K562 (cell line): ENCODE data around the gene SLC25A14. TPM values are rescaled to one million over a fixed set of nuclear protein-coding genes. Genes with fewer than 3 reads are reported as not detected.

ENCODE experiments used
- CBX2 ChIP-seq: fragments of 200-600 bp; sonication (generic); IDR thresholded peaks from one replicate; pipeline ENCODE4 v1.6.1; 2012; ENCODE audit warnings: mild to moderate bottlenecking, low read length, inconsistent platforms; ENCODE audit not compliant: insufficient read depth, poor library complexity, severe bottlenecking
- CCNT2 ChIP-seq: IDR thresholded peaks from 2 replicates; pipeline ENCODE4 v1.6.1; 2011; ENCODE audit warnings: borderline replicate concordance, low read depth, mild to moderate bottlenecking, moderate library complexity, mixed read lengths, low read length; ENCODE audit not compliant: insufficient read length; ENCODE audit errors: extremely low read depth
- CHD1 ChIP-seq: fragments of 200-600 bp; sonication (generic); IDR thresholded peaks from one replicate; pipeline ENCODE4 v1.6.1; 2012; ENCODE audit warnings: mild to moderate bottlenecking, moderate library complexity, low read length, inconsistent platforms
- MYBL2 ChIP-seq, 2 experiments: fragments of 450-650 bp in 1 of 2; sonication (generic) in 1 of 2; formaldehyde crosslinking in 1 of 2; IDR thresholded peaks; 2 replicates each; pipeline versions ENCODE4 v1.6.1 to v1.8.1; 2017 to 2022; ENCODE audit warnings: borderline replicate concordance in 1 of 2, inconsistent platforms in 1 of 2, low read depth in 1 of 2, mild to moderate bottlenecking in 1 of 2, missing genetic modification reagents in 1 of 2, moderate library complexity in 1 of 2
- NKRF ChIP-seq: fragments of 450-650 bp; IDR thresholded peaks from 2 replicates; pipeline ENCODE4 v1.6.1; 2016; ENCODE audit warnings: borderline replicate concordance
- NR2C1 ChIP-seq, 2 experiments: fragments of 450-650 bp; IDR thresholded peaks; 2 replicates each; pipeline ENCODE4 v1.6.1; 2017; ENCODE audit warnings: mild to moderate bottlenecking in 2 of 2, antibody characterized with exemption in 1 of 2, inconsistent platforms in 1 of 2, missing compliant biosample characterization in 1 of 2, missing genetic modification characterization in 1 of 2
- PML ChIP-seq: IDR thresholded peaks from 2 replicates; pipeline ENCODE4 v1.6.1; 2012; ENCODE audit warnings: low read length, inconsistent platforms
- TFAM ChIP-seq: fragments of 250-450 bp; sonication (Bioruptor Pico); conservative IDR thresholded peaks from 2 replicates; pipeline ENCODE4 v1.5.0; 2021; ENCODE audit warnings: mild to moderate bottlenecking, moderate library complexity
- TRIM24 ChIP-seq, 2 experiments: fragments of 450-650 bp; IDR thresholded peaks; 2 replicates each; pipeline ENCODE4 v1.6.1; 2016
- ZBTB7A ChIP-seq: IDR thresholded peaks from 2 replicates; pipeline ENCODE4 v1.6.1; 2011; ENCODE audit warnings: low read depth, mild to moderate bottlenecking, low read length, moderate library complexity, borderline replicate concordance; ENCODE audit not compliant: control insufficient read depth
- ZNF184 ChIP-seq: sonication (generic); formaldehyde crosslinking; IDR thresholded peaks from 2 replicates; pipeline ENCODE4 v1.5.0; 2020; ENCODE audit warnings: missing genetic modification reagents
- polyA plus RNA-seq, 8 experiments: library from polyadenylated mRNA; depleted of rRNA in 4 of 8; stranded (reverse) in 5 of 8; unstranded in 3 of 8; fragments of >200 nt; fragmentation: Nextera tagmentation in 2 of 8; fragmentation: Illumina TruSeq in 1 of 8; extraction: Ambion mirVana in 2 of 8; extraction: Trizol in 1 of 8; gene quantifications; 2 replicates each; pipeline versions ENCODE4 v1.2.1 to v1.2.3, GENCODE V29; 2011 to 2014; ENCODE audit warnings: inconsistent platforms in 1 of 8, missing spikeins in 1 of 8
- total RNA-seq, 7 experiments: library from RNA; depleted of rRNA in 6 of 7; stranded (reverse); fragments of >200 nt in 6 of 7; fragmentation: Illumina TruSeq in 2 of 7; extraction: Trizol in 2 of 7; gene quantifications; 2 replicates each; pipeline versions ENCODE4 v1.2.1 to v1.2.3, GENCODE V29; 2011 to 2021; ENCODE audit warnings: low replicate concordance in 1 of 7
- TF ChIP-seq, protein P1 (sequence below): fragments of 200-600 bp; sonication (generic); IDR thresholded peaks from one replicate; pipeline ENCODE4 v1.6.1; 2012; ENCODE audit warnings: mild to moderate bottlenecking, low read depth, low read length, inconsistent platforms

The SLC25A14 gene
- total and polyA plus RNA-seq, 9 of the 15 experiments (the other 6 are each of a cell fraction or from before 2014, with no cell fraction given) = 9.5 to 33.3 (median 15.8) TPM

DNA sequence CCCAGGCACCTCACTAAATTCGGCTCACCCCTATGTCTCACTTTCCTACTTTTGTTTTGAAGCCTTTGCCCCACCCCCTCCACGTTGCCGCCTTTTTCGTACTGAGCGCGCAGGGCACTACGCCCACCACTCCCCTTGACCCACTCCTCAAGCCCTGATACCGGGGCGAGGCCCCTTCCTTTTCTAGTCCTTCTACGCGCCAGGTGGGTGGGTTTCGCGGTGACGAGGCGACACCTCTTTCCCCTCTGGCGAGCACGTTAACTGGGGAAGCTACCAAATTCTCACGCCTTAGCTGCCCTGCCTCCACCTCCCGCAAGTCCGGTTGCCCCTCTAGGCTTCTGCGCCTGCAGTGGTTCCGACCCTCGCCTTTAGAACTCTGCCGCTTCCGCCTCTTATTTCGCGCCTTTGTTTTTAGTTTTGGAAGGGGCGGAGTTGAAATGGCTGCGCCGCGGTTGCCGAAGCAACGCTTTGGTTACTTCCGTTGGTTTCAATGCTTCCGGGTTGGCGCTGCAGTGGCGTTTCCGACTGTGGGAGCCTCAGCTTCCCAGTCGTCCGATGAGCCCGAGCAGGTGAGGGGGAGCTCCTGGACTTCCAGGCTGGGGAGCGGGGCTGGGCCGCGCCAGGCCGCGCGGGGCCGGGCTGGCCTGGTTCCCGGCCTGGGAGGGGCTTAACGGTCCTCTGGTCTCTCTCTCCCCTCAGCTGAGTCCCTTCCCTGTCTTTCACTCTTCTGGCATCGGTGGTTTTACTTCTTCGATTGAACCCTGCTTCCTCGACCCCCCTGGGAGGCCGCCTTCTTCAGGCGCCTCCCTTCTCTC, at the start of gene SLC25A14 (continued):
- TF ChIP-seq, protein P1, sequence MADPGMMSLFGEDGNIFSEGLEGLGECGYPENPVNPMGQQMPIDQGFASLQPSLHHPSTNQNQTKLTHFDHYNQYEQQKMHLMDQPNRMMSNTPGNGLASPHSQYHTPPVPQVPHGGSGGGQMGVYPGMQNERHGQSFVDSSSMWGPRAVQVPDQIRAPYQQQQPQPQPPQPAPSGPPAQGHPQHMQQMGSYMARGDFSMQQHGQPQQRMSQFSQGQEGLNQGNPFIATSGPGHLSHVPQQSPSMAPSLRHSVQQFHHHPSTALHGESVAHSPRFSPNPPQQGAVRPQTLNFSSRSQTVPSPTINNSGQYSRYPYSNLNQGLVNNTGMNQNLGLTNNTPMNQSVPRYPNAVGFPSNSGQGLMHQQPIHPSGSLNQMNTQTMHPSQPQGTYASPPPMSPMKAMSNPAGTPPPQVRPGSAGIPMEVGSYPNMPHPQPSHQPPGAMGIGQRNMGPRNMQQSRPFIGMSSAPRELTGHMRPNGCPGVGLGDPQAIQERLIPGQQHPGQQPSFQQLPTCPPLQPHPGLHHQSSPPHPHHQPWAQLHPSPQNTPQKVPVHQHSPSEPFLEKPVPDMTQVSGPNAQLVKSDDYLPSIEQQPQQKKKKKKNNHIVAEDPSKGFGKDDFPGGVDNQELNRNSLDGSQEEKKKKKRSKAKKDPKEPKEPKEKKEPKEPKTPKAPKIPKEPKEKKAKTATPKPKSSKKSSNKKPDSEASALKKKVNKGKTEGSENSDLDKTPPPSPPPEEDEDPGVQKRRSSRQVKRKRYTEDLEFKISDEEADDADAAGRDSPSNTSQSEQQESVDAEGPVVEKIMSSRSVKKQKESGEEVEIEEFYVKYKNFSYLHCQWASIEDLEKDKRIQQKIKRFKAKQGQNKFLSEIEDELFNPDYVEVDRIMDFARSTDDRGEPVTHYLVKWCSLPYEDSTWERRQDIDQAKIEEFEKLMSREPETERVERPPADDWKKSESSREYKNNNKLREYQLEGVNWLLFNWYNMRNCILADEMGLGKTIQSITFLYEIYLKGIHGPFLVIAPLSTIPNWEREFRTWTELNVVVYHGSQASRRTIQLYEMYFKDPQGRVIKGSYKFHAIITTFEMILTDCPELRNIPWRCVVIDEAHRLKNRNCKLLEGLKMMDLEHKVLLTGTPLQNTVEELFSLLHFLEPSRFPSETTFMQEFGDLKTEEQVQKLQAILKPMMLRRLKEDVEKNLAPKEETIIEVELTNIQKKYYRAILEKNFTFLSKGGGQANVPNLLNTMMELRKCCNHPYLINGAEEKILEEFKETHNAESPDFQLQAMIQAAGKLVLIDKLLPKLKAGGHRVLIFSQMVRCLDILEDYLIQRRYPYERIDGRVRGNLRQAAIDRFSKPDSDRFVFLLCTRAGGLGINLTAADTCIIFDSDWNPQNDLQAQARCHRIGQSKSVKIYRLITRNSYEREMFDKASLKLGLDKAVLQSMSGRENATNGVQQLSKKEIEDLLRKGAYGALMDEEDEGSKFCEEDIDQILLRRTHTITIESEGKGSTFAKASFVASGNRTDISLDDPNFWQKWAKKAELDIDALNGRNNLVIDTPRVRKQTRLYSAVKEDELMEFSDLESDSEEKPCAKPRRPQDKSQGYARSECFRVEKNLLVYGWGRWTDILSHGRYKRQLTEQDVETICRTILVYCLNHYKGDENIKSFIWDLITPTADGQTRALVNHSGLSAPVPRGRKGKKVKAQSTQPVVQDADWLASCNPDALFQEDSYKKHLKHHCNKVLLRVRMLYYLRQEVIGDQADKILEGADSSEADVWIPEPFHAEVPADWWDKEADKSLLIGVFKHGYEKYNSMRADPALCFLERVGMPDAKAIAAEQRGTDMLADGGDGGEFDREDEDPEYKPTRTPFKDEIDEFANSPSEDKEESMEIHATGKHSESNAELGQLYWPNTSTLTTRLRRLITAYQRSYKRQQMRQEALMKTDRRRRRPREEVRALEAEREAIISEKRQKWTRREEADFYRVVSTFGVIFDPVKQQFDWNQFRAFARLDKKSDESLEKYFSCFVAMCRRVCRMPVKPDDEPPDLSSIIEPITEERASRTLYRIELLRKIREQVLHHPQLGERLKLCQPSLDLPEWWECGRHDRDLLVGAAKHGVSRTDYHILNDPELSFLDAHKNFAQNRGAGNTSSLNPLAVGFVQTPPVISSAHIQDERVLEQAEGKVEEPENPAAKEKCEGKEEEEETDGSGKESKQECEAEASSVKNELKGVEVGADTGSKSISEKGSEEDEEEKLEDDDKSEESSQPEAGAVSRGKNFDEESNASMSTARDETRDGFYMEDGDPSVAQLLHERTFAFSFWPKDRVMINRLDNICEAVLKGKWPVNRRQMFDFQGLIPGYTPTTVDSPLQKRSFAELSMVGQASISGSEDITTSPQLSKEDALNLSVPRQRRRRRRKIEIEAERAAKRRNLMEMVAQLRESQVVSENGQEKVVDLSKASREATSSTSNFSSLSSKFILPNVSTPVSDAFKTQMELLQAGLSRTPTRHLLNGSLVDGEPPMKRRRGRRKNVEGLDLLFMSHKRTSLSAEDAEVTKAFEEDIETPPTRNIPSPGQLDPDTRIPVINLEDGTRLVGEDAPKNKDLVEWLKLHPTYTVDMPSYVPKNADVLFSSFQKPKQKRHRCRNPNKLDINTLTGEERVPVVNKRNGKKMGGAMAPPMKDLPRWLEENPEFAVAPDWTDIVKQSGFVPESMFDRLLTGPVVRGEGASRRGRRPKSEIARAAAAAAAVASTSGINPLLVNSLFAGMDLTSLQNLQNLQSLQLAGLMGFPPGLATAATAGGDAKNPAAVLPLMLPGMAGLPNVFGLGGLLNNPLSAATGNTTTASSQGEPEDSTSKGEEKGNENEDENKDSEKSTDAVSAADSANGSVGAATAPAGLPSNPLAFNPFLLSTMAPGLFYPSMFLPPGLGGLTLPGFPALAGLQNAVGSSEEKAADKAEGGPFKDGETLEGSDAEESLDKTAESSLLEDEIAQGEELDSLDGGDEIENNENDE = no peak
- TF ChIP-seq TRIM24 (IDR thresholded peaks at IDR 0.05) (0 out of 4 replicates have a peak, but pooled peaks of 1 of the 2 experiments have one; percentile 9), ZBTB7A (peak; percentile 80; the same call in 1 of the 2 replicates), CHD1 (no peak), CBX2 (no peak), TFAM (CRISPR knock-in tag) (no peak), PML (peak; percentile 57; the same call in 1 of the 2 replicates), CCNT2 (no peak), MYBL2 (IDR thresholded peaks at IDR 0.05; ENCODE audit: low read depth) (no peak), MYBL2 (CRISPR knock-in tag; IDR thresholded peaks at IDR 0.05; ENCODE audit: borderline replicate concordance) (no peak), NR2C1 (IDR thresholded peaks at IDR 0.05) (peak; percentile 93), NR2C1 (tag; IDR thresholded peaks at IDR 0.05) (peak; percentile 94), ZNF184 (no peak), NKRF (peak; percentile 75; the same call in 1 of the 2 replicates)
